Panc1 (cell line): Measurements from ENCODE around the gene PRKG1. TPM values are rescaled to one million over a fixed set of nuclear protein-coding genes. Genes with fewer than 3 reads are reported as not detected.

Source experiments
- ATAC-seq: fragments of 200-7000 bp; cut with Tn5 transposase; 2 replicates; pipeline ENCODE4 v1.9.1; 2020; ENCODE audit warnings: mild to moderate bottlenecking, moderate library complexity
- BruUV-seq: library from RNA; stranded (reverse); fragments of 400-500 nt; replicated peaks from 2 replicates; lab custom pipeline; 2021; lab: Mats Ljungman, UMichigan
- CTCF ChIA-PET: fragments of 300-600 bp; sonication (Branson Sonifier 250); formaldehyde crosslinking; loops from one replicate; lab custom pipeline; 2022; ENCODE audit warnings: antibody characterized with exemption; lab: Charles Lee
- POLR2A ChIA-PET: fragments of 300-600 bp; sonication (Branson Sonifier 250); formaldehyde crosslinking; loops from one replicate; lab custom pipeline; 2022; ENCODE audit warnings: antibody characterized with exemption; lab: Charles Lee
- DNase-seq: peaks from one replicate; pipeline ENCODE4 v3.0.0-alpha.2; 2010; ENCODE audit warnings: low read depth, low spot score
- H3K27ac ChIP-seq: 2 replicates; pipeline ENCODE4 v1.5.1; 2011; ENCODE audit warnings: mild to moderate bottlenecking, low read length, inconsistent platforms
- H3K27me3 ChIP-seq: fragments of 200-500 bp; sonication (Bioruptor generic); 2 replicates; pipeline ENCODE4 v1.6.0; 2014; ENCODE audit warnings: low read length, inconsistent platforms; ENCODE audit not compliant: control insufficient read depth, insufficient read depth
- H3K36me3 ChIP-seq: fragments of 200-500 bp; sonication (Bioruptor generic); 2 replicates; pipeline ENCODE4 v1.5.1; 2014; ENCODE audit warnings: inconsistent platforms, mild to moderate bottlenecking, low read length, moderate library complexity; ENCODE audit not compliant: control insufficient read depth, insufficient read depth
- H3K4me1 ChIP-seq: 2 replicates; pipeline ENCODE4 v1.5.1; 2011; ENCODE audit warnings: inconsistent platforms, mild to moderate bottlenecking, low read length, moderate library complexity; ENCODE audit not compliant: control insufficient read depth, insufficient read depth
- H3K4me3 ChIP-seq, 2 experiments: 2 replicates each; pipeline ENCODE4 v1.5.1; 2011 to 2012; ENCODE audit warnings: low read depth in 2 of 2, low read length in 2 of 2, mild to moderate bottlenecking in 2 of 2, inconsistent platforms in 1 of 2, moderate library complexity in 1 of 2
- H3K9me3 ChIP-seq: fragments of 200-500 bp; sonication (Bioruptor generic); 2 replicates; pipeline ENCODE4 v1.5.1; 2014; ENCODE audit warnings: low read depth, mild to moderate bottlenecking, inconsistent platforms, low read length, moderate library complexity; ENCODE audit not compliant: control insufficient read depth, insufficient read depth
- POLR2AphosphoS5 ChIP-seq: IDR thresholded peaks from 2 replicates; pipeline ENCODE4 v1.6.1; 2012; ENCODE audit warnings: mild to moderate bottlenecking, low read depth, low read length, moderate library complexity
- SIN3A ChIP-seq: IDR thresholded peaks from 2 replicates; pipeline ENCODE4 v1.6.1; 2012; ENCODE audit warnings: low read depth, mild to moderate bottlenecking, low read length, moderate library complexity, borderline replicate concordance; ENCODE audit not compliant: insufficient read depth
- TCF7L2 ChIP-seq: IDR thresholded peaks from 2 replicates; pipeline ENCODE4 v1.6.1; 2011; ENCODE audit warnings: mild to moderate bottlenecking, low read depth, low read length, inconsistent platforms
- in situ Hi-C: cut with HindIII; loops from 2 replicates; pipeline ENCODE4 v1.10.0; 2016; ENCODE audit warnings: low sequenced_read_pairs, low pct_unique_long_range_greater_than_20kb
- intact Hi-C: fragments of 100-400 bp; cut with micrococcal nuclease; formaldehyde crosslinking; loops from one replicate; pipeline ENCODE4 v1.10.0; 2022; ENCODE audit not compliant: unreplicated experiment
- total RNA-seq: library from RNA; stranded (reverse); gene quantifications from one replicate; pipeline ENCODE4 v1.2.1, GENCODE V29; 2021; ENCODE audit not compliant: unreplicated experiment
- TF ChIP-seq, protein P1 (sequence below): fragments of 450-650 bp; IDR thresholded peaks from 2 replicates; pipeline ENCODE4 v1.5.1; 2017; ENCODE audit warnings: mild to moderate bottlenecking
- TF ChIP-seq, protein P2 (sequence below), 2 experiments: IDR thresholded peaks; 2 replicates each; pipeline ENCODE4 v1.6.1; 2011 to 2012; ENCODE audit warnings: low read depth in 2 of 2, control low read depth in 1 of 2, low read length in 1 of 2, mild to moderate bottlenecking in 1 of 2, moderate library complexity in 1 of 2; ENCODE audit not compliant: insufficient read depth in 1 of 2

The PRKG1 gene
- total RNA-seq, 1 experiment from 2014 or later: 0.92 TPM

DNA sequence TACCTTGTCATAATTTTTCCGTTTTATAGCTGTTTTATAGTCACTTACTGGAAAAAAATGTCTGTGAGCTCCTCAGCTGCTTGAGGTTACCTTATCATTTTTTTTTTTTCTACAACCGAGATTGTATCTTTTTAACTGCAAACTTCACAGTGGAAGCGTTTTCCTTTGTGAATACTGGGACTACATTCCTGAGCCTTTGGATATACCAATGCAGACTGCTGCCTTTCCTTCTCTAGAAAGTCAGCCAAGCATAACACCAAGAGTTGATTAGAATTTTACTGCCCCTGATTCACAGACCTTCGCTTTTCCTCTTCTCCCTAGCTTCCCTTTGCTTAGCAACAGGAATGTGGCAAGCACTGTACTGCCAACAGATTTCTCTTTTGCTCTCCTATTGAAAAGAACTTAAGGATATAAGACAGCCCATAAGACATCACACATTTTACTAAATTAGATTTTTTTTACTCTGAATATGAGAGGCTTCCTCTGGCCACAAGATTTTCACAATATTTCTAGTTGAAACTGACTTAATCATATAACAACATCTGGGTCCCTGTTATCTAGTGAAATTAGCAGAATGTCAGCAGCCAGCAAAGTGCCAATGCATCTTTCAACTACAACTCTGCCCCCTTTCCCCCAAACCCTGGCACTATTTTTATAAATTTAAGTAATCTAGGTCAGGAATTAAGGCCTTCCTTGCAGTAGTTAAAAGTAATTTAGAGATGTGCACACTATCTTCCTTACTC is 170.6 kb downstream of the PRKG1 start:
- no peak overlapping the region for H3K4me3 ChIP-seq
- no peak for DNase-seq
- H3K9me3 ChIP-seq: no peaks in the 10 kb centered on the region
- intact Hi-C loops: loop anchor here (10.0 kb wide), 1 partner anchor 150 kb away; no protein-coding TSS in a partner anchor
- in situ Hi-C loops: no loop called here
- TF ChIP-seq POLR2AphosphoS5: no peak
- no peak for TF ChIP-seq SIN3A
- TF ChIP-seq, protein P1, sequence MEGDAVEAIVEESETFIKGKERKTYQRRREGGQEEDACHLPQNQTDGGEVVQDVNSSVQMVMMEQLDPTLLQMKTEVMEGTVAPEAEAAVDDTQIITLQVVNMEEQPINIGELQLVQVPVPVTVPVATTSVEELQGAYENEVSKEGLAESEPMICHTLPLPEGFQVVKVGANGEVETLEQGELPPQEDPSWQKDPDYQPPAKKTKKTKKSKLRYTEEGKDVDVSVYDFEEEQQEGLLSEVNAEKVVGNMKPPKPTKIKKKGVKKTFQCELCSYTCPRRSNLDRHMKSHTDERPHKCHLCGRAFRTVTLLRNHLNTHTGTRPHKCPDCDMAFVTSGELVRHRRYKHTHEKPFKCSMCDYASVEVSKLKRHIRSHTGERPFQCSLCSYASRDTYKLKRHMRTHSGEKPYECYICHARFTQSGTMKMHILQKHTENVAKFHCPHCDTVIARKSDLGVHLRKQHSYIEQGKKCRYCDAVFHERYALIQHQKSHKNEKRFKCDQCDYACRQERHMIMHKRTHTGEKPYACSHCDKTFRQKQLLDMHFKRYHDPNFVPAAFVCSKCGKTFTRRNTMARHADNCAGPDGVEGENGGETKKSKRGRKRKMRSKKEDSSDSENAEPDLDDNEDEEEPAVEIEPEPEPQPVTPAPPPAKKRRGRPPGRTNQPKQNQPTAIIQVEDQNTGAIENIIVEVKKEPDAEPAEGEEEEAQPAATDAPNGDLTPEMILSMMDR: no peak
- TF ChIP-seq TCF7L2: peak; percentile 87
- TF ChIP-seq, protein P2, sequence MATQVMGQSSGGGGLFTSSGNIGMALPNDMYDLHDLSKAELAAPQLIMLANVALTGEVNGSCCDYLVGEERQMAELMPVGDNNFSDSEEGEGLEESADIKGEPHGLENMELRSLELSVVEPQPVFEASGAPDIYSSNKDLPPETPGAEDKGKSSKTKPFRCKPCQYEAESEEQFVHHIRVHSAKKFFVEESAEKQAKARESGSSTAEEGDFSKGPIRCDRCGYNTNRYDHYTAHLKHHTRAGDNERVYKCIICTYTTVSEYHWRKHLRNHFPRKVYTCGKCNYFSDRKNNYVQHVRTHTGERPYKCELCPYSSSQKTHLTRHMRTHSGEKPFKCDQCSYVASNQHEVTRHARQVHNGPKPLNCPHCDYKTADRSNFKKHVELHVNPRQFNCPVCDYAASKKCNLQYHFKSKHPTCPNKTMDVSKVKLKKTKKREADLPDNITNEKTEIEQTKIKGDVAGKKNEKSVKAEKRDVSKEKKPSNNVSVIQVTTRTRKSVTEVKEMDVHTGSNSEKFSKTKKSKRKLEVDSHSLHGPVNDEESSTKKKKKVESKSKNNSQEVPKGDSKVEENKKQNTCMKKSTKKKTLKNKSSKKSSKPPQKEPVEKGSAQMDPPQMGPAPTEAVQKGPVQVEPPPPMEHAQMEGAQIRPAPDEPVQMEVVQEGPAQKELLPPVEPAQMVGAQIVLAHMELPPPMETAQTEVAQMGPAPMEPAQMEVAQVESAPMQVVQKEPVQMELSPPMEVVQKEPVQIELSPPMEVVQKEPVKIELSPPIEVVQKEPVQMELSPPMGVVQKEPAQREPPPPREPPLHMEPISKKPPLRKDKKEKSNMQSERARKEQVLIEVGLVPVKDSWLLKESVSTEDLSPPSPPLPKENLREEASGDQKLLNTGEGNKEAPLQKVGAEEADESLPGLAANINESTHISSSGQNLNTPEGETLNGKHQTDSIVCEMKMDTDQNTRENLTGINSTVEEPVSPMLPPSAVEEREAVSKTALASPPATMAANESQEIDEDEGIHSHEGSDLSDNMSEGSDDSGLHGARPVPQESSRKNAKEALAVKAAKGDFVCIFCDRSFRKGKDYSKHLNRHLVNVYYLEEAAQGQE (IDR thresholded peaks at IDR 0.05; ENCODE audit: insufficient read depth in 1 of 2, low read depth in 2 of 2, low read length in 1 of 2): no peak
- peak; percentile 92 for ATAC-seq
- H3K27ac ChIP-seq: peak overlapping the region; percentile 55
- BruUV-seq: no TSS peak
- H3K36me3 ChIP-seq: no peaks in the 10 kb centered on the region
- CTCF ChIA-PET: no interaction called here
- H3K27me3 ChIP-seq: no peaks in the 10 kb centered on the region
- POLR2A ChIA-PET: no interaction called here
- peaks cover 5% of the 10 kb centered on the region; the same call in 1 of the 2 replicates for H3K4me1 ChIP-seq

DNA sequence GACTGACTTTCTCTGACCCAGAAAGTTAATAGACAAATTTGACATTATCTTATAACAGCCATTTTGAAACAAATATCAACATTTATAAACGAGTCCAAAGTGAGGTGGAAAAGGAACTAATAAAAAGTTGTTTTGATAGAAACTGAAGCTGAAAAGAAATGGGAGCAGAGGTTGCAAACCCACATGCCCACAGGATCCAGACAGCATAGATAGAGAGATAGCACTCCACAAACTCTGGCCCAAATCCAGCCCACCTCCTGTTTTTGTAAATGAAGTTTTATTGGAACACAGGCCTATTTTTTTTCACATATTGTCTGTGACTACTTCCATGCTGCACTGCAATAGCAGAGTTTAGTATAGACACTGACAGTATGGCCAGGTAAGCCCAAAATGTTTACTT is 171.9 kb downstream of the PRKG1 start:
- ChIA-PET POLR2A (no interaction called here), CTCF (no interaction called here)
- intact Hi-C loops: loop anchor here (10.0 kb wide), 1 partner anchor 151 kb away; no protein-coding TSS in a partner anchor

More for the DNA sequence above, 171.9 kb downstream of the PRKG1 start:
- BruUV-seq: no TSS peak
- TF ChIP-seq, protein P2 (IDR thresholded peaks at IDR 0.05; ENCODE audit: insufficient read depth in 1 of 2, low read depth in 2 of 2, low read length in 1 of 2): no peak
- TF ChIP-seq TCF7L2 (no peak), SIN3A (no peak), POLR2AphosphoS5 (no peak)
- TF ChIP-seq, protein P1: no peak
- no peak overlapping the region for H3K27ac ChIP-seq
- no peak for ATAC-seq
- no peaks in the 10 kb centered on the region for H3K27me3 ChIP-seq
- in situ Hi-C loops: no loop called here
- DNase-seq: no peak
- no peaks in the 10 kb centered on the region for H3K9me3 ChIP-seq
- peaks cover 5% of the 10 kb centered on the region; the same call in 1 of the 2 replicates for H3K4me1 ChIP-seq
- H3K4me3 ChIP-seq: no peak overlapping the region
- no peaks in the 10 kb centered on the region for H3K36me3 ChIP-seq
